AG09319 (cell line): Measurements from ENCODE around the gene SETDB2.

Source experiments
- DNase-seq: peaks from one replicate; pipeline ENCODE4 v3.0.0-alpha.2; 2010; ENCODE audit warnings: low read depth; ENCODE audit errors: extremely low read depth
- CTCF ChIP-seq: IDR thresholded peaks from 2 replicates; pipeline ENCODE4 v1.5.1; 2011; ENCODE audit warnings: low read depth, mild to moderate bottlenecking, inconsistent platforms, low read length, moderate library complexity

The SETDB2 gene

GRCh38 chr13:49444524-49445395 is 686 bp downstream of the SETDB2 start:
- TF ChIP-seq CTCF: no peak

GRCh38 chr13:49446473-49446872 is 2.4 kb downstream of the SETDB2 start:
- DNase-seq: no peak
- TF ChIP-seq CTCF: no peak

More at GRCh38 chr13:49444524-49445395, 686 bp downstream of the SETDB2 start:
- peak; percentile 48 for DNase-seq

- TF ChIP-seq CTCF: no peak
- no peak for DNase-seq
Observed at GRCh38 chr13:49448753-49449152, 4.7 kb downstream of the SETDB2 start.

GRCh38 chr13:49450105-49450819 is 6.2 kb downstream of the SETDB2 start:
- no peak for TF ChIP-seq CTCF
- DNase-seq: no peak

GRCh38 chr13:49452725-49453457 is 8.8 kb downstream of the SETDB2 start:
- DNase-seq: no peak
- TF ChIP-seq CTCF: no peak

GRCh38 chr13:49453465-49453864 is 9.4 kb downstream of the SETDB2 start:
- DNase-seq: no peak
- no peak for TF ChIP-seq CTCF
